WTC11 (cell line): ENCODE results near the gene STARD13. TPM values are rescaled to one million over a fixed set of nuclear protein-coding genes. Genes with fewer than 3 reads are reported as not detected.
A peak's percentile ranks its signal among the peaks of the same experiment; 100 is the strongest.

Experiments used
- ATAC-seq: fragments of 200-7000 bp; cut with Tn5 transposase; 2 replicates; pipeline ENCODE4 v1.10.0; 2021; ENCODE audit warnings: mild to moderate bottlenecking, moderate library complexity
- CTCF ChIA-PET: fragments of 300-600 bp; sonication (Branson Sonifier 250); formaldehyde crosslinking; loops from one replicate; lab custom pipeline; 2021; ENCODE audit warnings: antibody characterized with exemption; lab: Charles Lee
- POLR2A ChIA-PET: fragments of 350-600 bp; sonication (Branson Sonifier 250); formaldehyde crosslinking; loops from one replicate; lab custom pipeline; 2021; ENCODE audit warnings: antibody characterized with exemption; lab: Charles Lee
- DNase-seq: peaks from one replicate; pipeline ENCODE4 v3.0.0; 2021; ENCODE audit warnings: low spot score
- H3K27ac Mint-ChIP-seq: 2 replicates; pipeline ENCODE4 v1.8.0; 2021; ENCODE audit warnings: mixed read lengths
- H3K27me3 Mint-ChIP-seq: 2 replicates; pipeline ENCODE4 v1.8.0; 2021; ENCODE audit warnings: low read depth, mild to moderate bottlenecking, moderate library complexity, mixed read lengths
- H3K36me3 Mint-ChIP-seq: 2 replicates; pipeline ENCODE4 v1.8.0; 2021; ENCODE audit warnings: mixed read lengths
- H3K4me1 Mint-ChIP-seq: 2 replicates; pipeline ENCODE4 v1.8.0; 2022; ENCODE audit warnings: mixed read lengths
- H3K4me3 Mint-ChIP-seq: 2 replicates; pipeline ENCODE4 v1.8.0; 2021; ENCODE audit warnings: mild to moderate bottlenecking, moderate library complexity, mixed read lengths
- H3K9me3 Mint-ChIP-seq: 2 replicates; pipeline ENCODE4 v1.8.0; 2021; ENCODE audit warnings: mixed read lengths
- EMX1 ChIP-seq: fragments of 250-450 bp; sonication (Bioruptor Pico); IDR thresholded peaks from 2 replicates; pipeline ENCODE4 v1.8.0; 2021; ENCODE audit warnings: mild to moderate bottlenecking
- FOXK1 ChIP-seq: sonication (generic); formaldehyde crosslinking; IDR thresholded peaks from 2 replicates; pipeline ENCODE4 v1.8.0; 2022; ENCODE audit warnings: mild to moderate bottlenecking, moderate library complexity, missing genetic modification reagents
- GTF2I ChIP-seq: fragments of 250-450 bp; sonication (Bioruptor Pico); conservative IDR thresholded peaks from 2 replicates; pipeline ENCODE4 v1.4.0; 2021; ENCODE audit warnings: mild to moderate bottlenecking
- KAT7 ChIP-seq: sonication (generic); formaldehyde crosslinking; IDR thresholded peaks from 2 replicates; pipeline ENCODE4 v1.8.1; 2023; ENCODE audit warnings: missing genetic modification reagents, mild to moderate bottlenecking, borderline replicate concordance
- NR2C2 ChIP-seq: sonication (generic); formaldehyde crosslinking; IDR thresholded peaks from 2 replicates; pipeline ENCODE4 v1.8.0; 2022; ENCODE audit warnings: mild to moderate bottlenecking, missing genetic modification reagents
- TEAD1 ChIP-seq: sonication (generic); formaldehyde crosslinking; IDR thresholded peaks from 2 replicates; pipeline ENCODE4 v1.8.0; 2022; ENCODE audit warnings: mild to moderate bottlenecking, missing genetic modification reagents
- ZNF263 ChIP-seq: sonication (generic); formaldehyde crosslinking; IDR thresholded peaks from 2 replicates; pipeline ENCODE4 v1.8.1; 2022; ENCODE audit warnings: low read depth, mild to moderate bottlenecking, moderate library complexity, missing genetic modification reagents
- ZNF423 ChIP-seq: fragments of 250-450 bp; sonication (Bioruptor Pico); IDR thresholded peaks from 2 replicates; pipeline ENCODE4 v2.1.2; 2022; ENCODE audit warnings: mild to moderate bottlenecking, moderate library complexity
- total RNA-seq: library from RNA; stranded (reverse); gene quantifications from 3 replicates; pipeline ENCODE4 v1.2.3, GENCODE V29; 2021
- TF ChIP-seq, protein P1 (sequence below): sonication (generic); formaldehyde crosslinking; IDR thresholded peaks from 2 replicates; pipeline ENCODE4 v1.8.1; 2023; ENCODE audit warnings: mild to moderate bottlenecking, missing genetic modification reagents, moderate library complexity
- TF ChIP-seq, protein P2 (sequence below): sonication (generic); formaldehyde crosslinking; IDR thresholded peaks from 2 replicates; pipeline ENCODE4 v1.8.0; 2023; ENCODE audit warnings: mild to moderate bottlenecking, missing genetic modification reagents
- TF ChIP-seq, protein P3 (sequence below): fragments of 250-450 bp; sonication (Bioruptor Pico); IDR thresholded peaks from 2 replicates; pipeline ENCODE4 v1.9.0; 2021; ENCODE audit warnings: mild to moderate bottlenecking
- TF ChIP-seq, protein P4 (sequence below): sonication (generic); formaldehyde crosslinking; IDR thresholded peaks from 2 replicates; pipeline ENCODE4 v1.8.1; 2023; ENCODE audit warnings: mild to moderate bottlenecking, missing genetic modification reagents, borderline replicate concordance
- TF ChIP-seq, protein P5 (sequence below): sonication (generic); formaldehyde crosslinking; IDR thresholded peaks from 2 replicates; pipeline ENCODE4 v1.8.0; 2023; ENCODE audit warnings: missing genetic modification reagents, mild to moderate bottlenecking, borderline replicate concordance
- TF ChIP-seq, protein P6 (sequence below): sonication (generic); formaldehyde crosslinking; IDR thresholded peaks from 2 replicates; pipeline ENCODE4 v1.8.0; 2023; ENCODE audit warnings: missing genetic modification reagents
- TF ChIP-seq, protein P7 (sequence below): sonication (generic); formaldehyde crosslinking; IDR thresholded peaks from 2 replicates; pipeline ENCODE4 v1.8.0; 2022; ENCODE audit warnings: mild to moderate bottlenecking, missing genetic modification reagents

The STARD13 gene
- total RNA-seq, 1 experiment from 2014 or later: 4.4 TPM

DNA sequence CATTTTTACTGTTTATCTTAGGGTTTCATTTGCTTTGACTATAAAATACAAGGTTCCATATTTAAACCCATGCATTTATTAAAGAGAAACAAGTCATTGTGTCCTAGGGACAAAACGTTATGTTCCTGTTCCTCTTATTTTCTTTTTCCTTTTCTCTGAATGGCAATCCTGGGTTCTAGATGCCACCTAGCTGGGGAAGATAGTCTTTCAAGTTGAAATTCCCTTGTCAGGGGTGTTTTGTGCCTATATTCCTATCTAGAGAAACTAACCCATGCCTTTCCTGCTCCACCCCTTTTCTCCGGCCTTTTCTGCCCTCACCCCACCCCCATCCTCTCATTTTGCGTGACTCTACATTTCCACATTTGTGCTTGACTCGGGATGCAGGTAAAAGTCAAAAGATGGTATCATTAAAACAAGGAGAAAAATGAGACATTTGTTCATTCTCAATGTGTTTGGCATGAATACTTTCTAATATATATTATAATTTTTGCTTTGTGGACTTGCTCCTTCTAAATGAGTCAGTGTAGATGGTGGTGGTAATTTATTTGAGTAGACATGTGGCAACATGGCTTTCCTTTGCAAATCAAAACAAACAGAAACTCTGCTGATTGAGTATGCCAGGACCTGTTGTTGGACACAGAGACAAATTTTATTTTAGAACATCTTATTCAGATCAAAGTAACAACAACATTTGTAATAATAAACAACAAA is 26.8 kb upstream of the STARD13 start:
- Mint-ChIP-seq H3K36me3 (no peaks in the 10 kb centered on the region; the same call in 1 of the 2 replicates), H3K4me1 (peaks cover 8% of the 10 kb centered on the region; the same call in 1 of the 2 replicates), H3K9me3 (peaks cover 6% of the 10 kb centered on the region), H3K4me3 (no peak overlapping the region), H3K27me3 (no peaks in the 10 kb centered on the region)
- ATAC-seq (peak; percentile 43; the same call in 1 of the 2 replicates), DNase-seq (no peak)
- TF ChIP-seq, protein P1, sequence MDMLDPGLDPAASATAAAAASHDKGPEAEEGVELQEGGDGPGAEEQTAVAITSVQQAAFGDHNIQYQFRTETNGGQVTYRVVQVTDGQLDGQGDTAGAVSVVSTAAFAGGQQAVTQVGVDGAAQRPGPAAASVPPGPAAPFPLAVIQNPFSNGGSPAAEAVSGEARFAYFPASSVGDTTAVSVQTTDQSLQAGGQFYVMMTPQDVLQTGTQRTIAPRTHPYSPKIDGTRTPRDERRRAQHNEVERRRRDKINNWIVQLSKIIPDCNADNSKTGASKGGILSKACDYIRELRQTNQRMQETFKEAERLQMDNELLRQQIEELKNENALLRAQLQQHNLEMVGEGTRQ (CRISPR knock-in tag): no peak
- TF ChIP-seq TEAD1 (no peak), EMX1 (CRISPR knock-in tag) (no peak), NR2C2 (no peak), GTF2I (CRISPR knock-in tag) (no peak), ZNF423 (CRISPR knock-in tag) (no peak), ZNF263 (CRISPR knock-in tag) (no peak), KAT7 (CRISPR knock-in tag) (no peak), FOXK1 (CRISPR knock-in tag) (no peak)
- TF ChIP-seq, protein P2, sequence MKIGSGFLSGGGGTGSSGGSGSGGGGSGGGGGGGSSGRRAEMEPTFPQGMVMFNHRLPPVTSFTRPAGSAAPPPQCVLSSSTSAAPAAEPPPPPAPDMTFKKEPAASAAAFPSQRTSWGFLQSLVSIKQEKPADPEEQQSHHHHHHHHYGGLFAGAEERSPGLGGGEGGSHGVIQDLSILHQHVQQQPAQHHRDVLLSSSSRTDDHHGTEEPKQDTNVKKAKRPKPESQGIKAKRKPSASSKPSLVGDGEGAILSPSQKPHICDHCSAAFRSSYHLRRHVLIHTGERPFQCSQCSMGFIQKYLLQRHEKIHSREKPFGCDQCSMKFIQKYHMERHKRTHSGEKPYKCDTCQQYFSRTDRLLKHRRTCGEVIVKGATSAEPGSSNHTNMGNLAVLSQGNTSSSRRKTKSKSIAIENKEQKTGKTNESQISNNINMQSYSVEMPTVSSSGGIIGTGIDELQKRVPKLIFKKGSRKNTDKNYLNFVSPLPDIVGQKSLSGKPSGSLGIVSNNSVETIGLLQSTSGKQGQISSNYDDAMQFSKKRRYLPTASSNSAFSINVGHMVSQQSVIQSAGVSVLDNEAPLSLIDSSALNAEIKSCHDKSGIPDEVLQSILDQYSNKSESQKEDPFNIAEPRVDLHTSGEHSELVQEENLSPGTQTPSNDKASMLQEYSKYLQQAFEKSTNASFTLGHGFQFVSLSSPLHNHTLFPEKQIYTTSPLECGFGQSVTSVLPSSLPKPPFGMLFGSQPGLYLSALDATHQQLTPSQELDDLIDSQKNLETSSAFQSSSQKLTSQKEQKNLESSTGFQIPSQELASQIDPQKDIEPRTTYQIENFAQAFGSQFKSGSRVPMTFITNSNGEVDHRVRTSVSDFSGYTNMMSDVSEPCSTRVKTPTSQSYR (CRISPR knock-in tag): no peak
- TF ChIP-seq, protein P3, sequence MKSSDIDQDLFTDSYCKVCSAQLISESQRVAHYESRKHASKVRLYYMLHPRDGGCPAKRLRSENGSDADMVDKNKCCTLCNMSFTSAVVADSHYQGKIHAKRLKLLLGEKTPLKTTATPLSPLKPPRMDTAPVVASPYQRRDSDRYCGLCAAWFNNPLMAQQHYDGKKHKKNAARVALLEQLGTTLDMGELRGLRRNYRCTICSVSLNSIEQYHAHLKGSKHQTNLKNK (CRISPR knock-in tag): no peak
- TF ChIP-seq, protein P4, sequence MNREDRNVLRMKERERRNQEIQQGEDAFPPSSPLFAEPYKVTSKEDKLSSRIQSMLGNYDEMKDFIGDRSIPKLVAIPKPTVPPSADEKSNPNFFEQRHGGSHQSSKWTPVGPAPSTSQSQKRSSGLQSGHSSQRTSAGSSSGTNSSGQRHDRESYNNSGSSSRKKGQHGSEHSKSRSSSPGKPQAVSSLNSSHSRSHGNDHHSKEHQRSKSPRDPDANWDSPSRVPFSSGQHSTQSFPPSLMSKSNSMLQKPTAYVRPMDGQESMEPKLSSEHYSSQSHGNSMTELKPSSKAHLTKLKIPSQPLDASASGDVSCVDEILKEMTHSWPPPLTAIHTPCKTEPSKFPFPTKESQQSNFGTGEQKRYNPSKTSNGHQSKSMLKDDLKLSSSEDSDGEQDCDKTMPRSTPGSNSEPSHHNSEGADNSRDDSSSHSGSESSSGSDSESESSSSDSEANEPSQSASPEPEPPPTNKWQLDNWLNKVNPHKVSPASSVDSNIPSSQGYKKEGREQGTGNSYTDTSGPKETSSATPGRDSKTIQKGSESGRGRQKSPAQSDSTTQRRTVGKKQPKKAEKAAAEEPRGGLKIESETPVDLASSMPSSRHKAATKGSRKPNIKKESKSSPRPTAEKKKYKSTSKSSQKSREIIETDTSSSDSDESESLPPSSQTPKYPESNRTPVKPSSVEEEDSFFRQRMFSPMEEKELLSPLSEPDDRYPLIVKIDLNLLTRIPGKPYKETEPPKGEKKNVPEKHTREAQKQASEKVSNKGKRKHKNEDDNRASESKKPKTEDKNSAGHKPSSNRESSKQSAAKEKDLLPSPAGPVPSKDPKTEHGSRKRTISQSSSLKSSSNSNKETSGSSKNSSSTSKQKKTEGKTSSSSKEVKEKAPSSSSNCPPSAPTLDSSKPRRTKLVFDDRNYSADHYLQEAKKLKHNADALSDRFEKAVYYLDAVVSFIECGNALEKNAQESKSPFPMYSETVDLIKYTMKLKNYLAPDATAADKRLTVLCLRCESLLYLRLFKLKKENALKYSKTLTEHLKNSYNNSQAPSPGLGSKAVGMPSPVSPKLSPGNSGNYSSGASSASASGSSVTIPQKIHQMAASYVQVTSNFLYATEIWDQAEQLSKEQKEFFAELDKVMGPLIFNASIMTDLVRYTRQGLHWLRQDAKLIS (CRISPR knock-in tag): no peak
- TF ChIP-seq, protein P5, sequence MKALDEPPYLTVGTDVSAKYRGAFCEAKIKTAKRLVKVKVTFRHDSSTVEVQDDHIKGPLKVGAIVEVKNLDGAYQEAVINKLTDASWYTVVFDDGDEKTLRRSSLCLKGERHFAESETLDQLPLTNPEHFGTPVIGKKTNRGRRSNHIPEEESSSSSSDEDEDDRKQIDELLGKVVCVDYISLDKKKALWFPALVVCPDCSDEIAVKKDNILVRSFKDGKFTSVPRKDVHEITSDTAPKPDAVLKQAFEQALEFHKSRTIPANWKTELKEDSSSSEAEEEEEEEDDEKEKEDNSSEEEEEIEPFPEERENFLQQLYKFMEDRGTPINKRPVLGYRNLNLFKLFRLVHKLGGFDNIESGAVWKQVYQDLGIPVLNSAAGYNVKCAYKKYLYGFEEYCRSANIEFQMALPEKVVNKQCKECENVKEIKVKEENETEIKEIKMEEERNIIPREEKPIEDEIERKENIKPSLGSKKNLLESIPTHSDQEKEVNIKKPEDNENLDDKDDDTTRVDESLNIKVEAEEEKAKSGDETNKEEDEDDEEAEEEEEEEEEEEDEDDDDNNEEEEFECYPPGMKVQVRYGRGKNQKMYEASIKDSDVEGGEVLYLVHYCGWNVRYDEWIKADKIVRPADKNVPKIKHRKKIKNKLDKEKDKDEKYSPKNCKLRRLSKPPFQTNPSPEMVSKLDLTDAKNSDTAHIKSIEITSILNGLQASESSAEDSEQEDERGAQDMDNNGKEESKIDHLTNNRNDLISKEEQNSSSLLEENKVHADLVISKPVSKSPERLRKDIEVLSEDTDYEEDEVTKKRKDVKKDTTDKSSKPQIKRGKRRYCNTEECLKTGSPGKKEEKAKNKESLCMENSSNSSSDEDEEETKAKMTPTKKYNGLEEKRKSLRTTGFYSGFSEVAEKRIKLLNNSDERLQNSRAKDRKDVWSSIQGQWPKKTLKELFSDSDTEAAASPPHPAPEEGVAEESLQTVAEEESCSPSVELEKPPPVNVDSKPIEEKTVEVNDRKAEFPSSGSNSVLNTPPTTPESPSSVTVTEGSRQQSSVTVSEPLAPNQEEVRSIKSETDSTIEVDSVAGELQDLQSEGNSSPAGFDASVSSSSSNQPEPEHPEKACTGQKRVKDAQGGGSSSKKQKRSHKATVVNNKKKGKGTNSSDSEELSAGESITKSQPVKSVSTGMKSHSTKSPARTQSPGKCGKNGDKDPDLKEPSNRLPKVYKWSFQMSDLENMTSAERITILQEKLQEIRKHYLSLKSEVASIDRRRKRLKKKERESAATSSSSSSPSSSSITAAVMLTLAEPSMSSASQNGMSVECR: no peak
- TF ChIP-seq, protein P6, sequence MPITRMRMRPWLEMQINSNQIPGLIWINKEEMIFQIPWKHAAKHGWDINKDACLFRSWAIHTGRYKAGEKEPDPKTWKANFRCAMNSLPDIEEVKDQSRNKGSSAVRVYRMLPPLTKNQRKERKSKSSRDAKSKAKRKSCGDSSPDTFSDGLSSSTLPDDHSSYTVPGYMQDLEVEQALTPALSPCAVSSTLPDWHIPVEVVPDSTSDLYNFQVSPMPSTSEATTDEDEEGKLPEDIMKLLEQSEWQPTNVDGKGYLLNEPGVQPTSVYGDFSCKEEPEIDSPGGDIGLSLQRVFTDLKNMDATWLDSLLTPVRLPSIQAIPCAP (CRISPR knock-in tag): no peak
- TF ChIP-seq, protein P7, sequence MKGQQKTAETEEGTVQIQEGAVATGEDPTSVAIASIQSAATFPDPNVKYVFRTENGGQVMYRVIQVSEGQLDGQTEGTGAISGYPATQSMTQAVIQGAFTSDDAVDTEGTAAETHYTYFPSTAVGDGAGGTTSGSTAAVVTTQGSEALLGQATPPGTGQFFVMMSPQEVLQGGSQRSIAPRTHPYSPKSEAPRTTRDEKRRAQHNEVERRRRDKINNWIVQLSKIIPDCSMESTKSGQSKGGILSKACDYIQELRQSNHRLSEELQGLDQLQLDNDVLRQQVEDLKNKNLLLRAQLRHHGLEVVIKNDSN (CRISPR knock-in tag): no peak
- TF ChIP-seq, all 79 proteins: peak for 0
- ChIA-PET POLR2A (interaction anchor here (0.7 kb wide), 1 partner anchor 98 kb away, joined by 3 read pairs; no protein-coding TSS in a partner anchor), CTCF (no interaction called here)
- no peak overlapping the region for H3K27ac Mint-ChIP-seq
